Measurements from ENCODE around the gene PLBD1.

DNA sequence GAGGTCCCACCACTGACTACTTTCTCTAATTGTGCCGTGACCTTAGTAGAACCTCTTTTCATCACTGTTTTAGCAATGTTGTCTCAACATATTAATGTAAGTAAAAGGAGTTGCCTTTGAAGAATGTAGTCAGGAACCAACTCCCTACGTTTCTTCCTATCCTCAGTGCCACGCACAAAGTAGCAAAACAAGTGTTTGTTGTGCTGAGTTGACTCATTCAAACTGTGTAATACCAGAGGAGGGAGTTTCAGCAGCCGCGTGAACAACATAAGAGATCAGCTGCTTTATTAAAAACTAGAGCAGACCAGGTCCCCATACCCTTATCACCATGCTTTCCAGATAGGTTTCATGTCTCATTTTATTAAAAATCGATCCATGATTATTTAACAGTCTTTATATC, 19.1 kb downstream of the PLBD1 start:
- no peak for TF ChIP-seq FOXP1 (CRISPR knock-in tag; IDR thresholded peaks at IDR 0.05; ENCODE audit: borderline replicate concordance)
- TF ChIP-seq NR3C1 (CRISPR knock-in tag; conservative IDR thresholded peaks at IDR 0.05; ENCODE audit: low read depth): no peak
- TF ChIP-seq NR2C2 (CRISPR knock-in tag; IDR thresholded peaks at IDR 0.05): no peak
- TF ChIP-seq ZBTB21 (CRISPR knock-in tag; IDR thresholded peaks at IDR 0.05; ENCODE audit: borderline replicate concordance): no peak

Measured in WTC11 (cell line).